8988T (cell line): Measurements from ENCODE around the gene NR6A1.

ENCODE experiments used
- DNase-seq: peaks from one replicate; pipeline ENCODE4 v3.0.0; 2011

Gene NR6A1

DNA sequence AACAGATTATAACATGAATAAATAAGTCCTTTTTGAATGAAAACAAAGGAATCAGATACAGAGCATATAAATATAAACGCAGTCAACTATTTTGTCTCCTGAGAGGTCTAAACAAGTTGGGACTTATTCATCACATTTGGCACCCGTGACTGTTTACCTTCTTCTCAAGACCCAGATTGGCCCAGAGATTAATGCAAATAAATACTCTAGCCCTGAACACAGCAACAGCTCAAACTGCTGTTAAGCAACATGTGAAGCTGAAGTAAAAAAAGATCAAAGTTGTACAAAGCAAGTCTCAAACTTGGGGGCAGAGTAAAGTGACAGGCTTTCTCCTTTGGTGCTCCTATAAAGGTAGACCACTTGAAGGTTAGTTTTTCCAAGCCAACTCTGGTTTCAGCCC is 168.9 kb downstream of the NR6A1 start:
- no peak for DNase-seq

DNA sequence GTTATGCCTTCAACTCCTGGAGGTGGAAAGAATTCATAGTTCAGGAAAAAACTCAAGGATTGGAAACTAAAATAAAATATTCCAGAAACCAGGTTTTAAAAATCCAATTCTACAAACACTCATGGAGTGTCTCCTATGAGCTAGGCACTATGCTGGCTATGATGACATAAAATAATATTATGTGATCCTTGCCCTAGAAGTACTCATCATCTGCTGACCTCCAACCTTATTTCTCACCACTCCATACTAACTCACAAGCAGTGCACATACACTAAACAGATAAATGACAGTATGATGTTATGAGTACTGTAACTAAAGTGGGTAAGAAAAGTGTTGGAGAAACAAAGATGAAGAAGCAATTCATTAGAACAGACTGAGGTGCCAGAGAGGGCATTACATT is 170.7 kb downstream of the NR6A1 start:
- DNase-seq = no peak

DNA sequence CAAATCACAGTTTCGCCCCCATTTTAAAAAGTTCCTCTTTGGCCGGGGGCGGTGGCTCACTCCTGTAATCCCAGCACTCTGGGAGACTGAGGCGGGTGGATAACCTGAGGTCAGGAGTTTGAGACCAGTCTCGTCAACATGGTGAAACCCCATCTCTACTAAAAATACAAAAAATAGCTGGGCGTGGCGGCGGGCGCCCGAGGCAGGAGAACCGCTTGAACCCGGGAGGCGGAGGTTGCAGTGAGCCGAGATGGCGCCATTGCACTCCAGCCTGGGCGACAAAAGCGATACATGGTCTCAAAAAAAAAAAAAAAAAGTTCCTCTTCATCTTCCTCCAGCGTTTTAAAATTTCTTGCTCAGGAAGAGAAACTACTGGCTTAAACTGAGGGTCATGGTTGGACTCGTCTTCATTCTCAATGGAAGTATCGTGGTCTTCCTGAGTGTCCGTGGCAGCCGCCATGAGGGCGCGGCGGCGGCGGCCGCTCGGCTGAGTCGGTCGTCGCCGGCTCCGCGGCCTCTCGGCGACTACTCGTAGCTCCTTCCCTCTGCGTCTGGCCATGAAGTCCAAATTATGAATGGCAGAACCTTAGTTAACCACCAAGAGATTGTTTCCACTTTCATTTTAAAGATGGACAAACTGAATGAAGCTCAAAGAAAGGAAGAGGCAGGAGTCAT is 171.9 kb downstream of the NR6A1 start:
- DNase-seq = no peak

- DNase-seq = no peak
These were observed 173.1 kb downstream of the NR6A1 start for GRCh38 chr9:124598048-124598447.

GRCh38 chr9:124596172-124596839 is 174.8 kb downstream of the NR6A1 start:
- no peak for DNase-seq

DNA sequence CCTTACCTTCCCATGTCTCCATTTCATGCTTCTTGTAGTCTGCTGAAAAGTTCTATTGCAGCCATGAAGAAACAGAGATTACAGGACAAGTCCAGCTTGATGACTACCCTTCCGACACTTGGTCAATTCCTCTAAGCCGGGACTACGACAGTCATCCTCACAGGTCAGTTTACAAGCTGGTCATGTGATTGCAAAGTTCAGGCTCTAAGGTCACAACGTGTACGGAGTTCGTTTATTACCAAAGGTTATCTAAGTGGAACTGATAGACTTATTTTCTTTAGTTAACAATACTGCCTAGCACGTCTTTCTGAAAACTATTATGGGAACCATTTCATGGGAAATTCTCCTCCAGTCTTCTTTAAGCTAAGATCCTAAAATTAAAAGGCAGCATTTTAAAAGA is 175.4 kb downstream of the NR6A1 start:
- DNase-seq = no peak

GRCh38 chr9:124594673-124595072 is 176.4 kb downstream of the NR6A1 start:
- no peak for DNase-seq

- no peak for DNase-seq
These were observed 176.9 kb downstream of the NR6A1 start for GRCh38 chr9:124594225-124594624.

DNA sequence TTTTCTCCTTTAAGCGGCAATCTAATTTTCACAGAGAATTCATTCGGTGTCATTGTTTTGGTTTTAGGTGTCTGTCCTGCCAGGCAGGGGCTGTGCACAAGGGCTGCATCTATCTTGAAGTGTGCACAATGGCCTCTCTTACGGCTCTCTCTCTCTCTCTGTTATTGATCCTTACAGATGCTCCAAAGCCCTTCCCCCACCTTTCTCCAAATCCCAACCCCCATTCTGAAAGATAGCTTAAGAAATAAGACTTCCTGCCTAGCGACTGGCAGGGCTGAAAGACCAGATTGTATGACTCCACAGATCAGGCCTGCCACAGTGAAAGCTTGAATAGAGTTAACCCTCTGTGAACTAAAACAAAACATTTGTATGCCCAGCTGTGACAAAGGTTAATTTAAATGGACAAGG is 177.5 kb downstream of the NR6A1 start:
- DNase-seq = no peak

DNA sequence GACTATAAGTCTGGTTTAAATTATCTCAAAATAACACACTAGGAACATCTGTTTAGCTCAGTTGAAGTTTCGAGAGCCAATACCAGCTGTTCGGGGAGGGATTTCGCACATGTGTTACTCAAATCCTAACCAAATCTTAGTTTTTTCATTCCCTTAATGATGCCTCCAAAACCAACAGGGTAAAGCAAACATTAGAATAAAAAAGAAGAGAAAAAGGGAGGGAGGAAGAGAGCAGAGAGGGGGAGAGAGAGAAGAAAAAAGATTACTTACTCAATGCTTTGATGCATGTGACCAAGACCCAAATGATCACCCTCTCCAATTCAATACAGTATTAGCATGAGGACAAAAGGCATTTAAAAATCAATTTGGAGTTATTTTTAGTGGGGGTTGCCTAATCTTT is 177.9 kb downstream of the NR6A1 start:
- no peak for DNase-seq

- no peak for DNase-seq
These were observed 180.0 kb downstream of the NR6A1 start for GRCh38 chr9:124590889-124591641.

GRCh38 chr9:124584631-124585030 is 186.5 kb downstream of the NR6A1 start:
- DNase-seq = no peak

- DNase-seq = no peak
These were observed 188.0 kb downstream of the NR6A1 start for GRCh38 chr9:124583134-124583533.

- no peak for DNase-seq
These were observed 190.9 kb downstream of the NR6A1 start for GRCh38 chr9:124580186-124580585.

GRCh38 chr9:124576751-124577150 is 194.4 kb downstream of the NR6A1 start:
- no peak for DNase-seq

- peak; percentile 31 for DNase-seq
These were observed 196.4 kb downstream of the NR6A1 start for GRCh38 chr9:124574534-124575375.

DNA sequence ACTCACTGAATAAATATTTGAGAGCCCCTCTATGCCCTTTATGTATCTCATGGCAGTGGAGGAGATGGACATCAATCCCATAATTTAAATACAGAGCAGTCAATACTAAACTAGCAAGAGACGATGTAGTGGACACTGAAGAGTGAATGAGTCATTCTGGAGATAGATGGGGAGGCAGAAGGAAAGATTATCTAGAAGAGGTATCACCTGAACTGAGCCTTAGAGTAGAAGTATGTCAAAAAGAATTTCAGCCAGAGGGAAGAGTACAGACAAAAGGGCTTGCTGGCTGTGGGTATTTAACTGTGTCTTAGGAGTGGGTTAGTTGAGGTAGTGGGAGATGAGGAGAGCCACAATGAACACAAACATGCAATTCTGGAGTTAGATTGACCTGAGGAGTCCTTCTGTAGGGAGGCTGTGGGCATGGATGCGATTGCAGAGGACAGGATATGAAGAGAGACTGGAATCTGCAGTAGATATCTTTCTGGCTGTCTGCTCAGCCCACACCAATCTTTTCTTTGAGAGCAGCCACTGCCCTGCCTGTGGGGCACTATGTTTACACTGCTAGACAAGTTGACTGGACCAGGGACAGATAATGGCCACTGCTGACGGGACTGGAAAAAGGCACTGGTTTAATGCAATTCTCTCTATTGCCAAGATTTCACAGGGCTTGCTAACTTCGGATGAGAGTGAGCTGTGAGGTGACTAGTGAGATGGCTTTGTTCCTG is 200.0 kb downstream of the NR6A1 start:
- no peak for DNase-seq

- DNase-seq = no peak
These were observed 201.2 kb downstream of the NR6A1 start for GRCh38 chr9:124569942-124570341.

DNA sequence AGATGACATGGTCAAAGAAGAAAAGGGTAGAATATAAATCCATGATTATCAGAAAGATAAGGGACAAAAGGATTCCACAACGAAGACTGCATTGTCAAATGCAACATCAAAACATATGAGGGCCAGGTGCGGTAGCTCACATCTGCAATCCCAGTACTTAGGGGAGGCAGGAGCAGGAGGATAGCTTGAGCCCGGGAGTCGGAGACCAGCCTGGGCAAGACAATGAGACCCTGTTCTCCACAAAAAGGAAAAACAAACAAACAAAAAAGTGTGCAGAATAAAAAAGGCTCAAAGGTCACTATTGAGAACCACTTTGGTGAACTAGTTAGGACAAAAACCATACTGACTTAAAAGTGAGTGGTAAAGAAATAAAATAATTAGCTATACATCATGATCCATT is 203.7 kb downstream of the NR6A1 start:
- no peak for DNase-seq

DNA sequence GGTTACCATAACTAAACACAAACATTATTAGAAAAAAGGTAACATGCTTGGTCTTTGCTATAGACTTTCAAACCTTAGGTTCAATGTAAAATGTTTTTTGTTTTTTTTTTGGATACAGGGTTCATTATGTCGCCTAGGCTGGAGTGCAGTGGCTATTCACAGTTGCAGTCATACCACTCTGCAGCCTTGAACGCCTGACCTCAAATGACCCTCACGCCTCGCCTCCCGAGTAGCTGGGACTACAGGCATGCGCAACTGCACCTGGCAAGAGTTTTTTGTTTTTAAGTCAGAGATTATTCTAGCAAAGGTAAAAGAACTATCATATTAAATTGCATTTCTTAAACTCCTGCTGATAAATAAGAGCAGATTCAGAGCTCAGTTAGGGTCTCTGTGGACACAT is 208.8 kb downstream of the NR6A1 start:
- no peak for DNase-seq

DNA sequence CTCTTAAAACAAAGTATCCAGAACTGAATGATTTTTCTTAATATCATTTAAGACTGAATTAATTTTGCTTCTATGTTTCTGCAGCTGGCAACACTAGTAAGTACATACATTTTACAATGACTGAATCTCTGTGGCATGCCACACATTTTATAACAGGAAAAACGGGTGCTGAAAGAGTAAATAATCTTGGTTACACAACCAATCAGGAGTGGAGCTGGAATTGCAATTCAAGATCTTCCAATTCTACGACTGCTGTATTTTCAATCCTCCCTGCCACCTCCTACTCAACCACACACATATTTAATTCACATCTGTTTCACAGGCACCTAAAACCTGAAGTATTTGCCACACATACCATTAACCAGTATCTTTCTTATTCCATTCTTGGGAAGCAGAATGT is 211.2 kb downstream of the NR6A1 start:
- no peak for DNase-seq

DNA sequence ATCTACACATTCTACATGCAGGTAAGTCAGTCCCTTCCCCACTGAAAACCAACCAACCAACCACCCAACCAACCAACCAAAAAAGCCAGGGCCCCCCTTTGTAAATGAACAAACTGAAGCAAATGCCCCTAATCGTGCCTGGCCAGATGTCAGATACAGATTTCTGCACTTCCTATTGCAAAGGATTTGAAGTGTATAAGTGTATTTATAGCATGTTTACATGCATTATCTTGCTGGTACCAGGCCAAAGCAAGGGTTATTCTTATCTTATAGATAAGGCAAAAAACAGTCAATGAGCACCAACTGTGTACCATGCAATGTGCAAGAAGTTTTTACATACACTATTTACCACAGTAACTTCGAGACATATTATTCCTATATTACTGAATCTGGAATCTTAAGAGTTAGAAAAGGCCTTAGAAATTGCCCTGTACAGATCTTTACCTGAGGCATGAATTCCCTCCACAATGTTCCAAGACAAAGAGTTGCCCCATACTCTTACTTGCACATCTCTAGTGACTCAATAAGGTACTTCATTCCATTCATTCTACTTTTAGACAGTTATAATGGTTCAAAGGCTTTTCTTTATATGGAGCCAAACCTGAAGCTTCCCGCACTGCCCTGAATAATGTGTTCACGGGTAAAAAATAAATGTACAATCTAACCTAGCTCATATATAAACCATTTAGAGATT is 212.2 kb downstream of the NR6A1 start:
- no peak for DNase-seq
